ENCODE measurements around the gene ITGA2.
"Not testable (repeated sequence)": the region's sequence is repeated elsewhere in the genome, so short reads cannot be mapped to it uniquely, and the experiment has no call there.

ITGA2 gene

GRCh38 chr5:53100606-53101005, 111.5 kb downstream of the ITGA2 start:
- no peak for DNase-seq (ENCODE audit: low read depth)

GRCh38 chr5:53105611-53106300, 116.6 kb downstream of the ITGA2 start:
- no peak for DNase-seq (ENCODE audit: low read depth)

GRCh38 chr5:53109056-53109442, 119.9 kb downstream of the ITGA2 start:
- DNase-seq (ENCODE audit: low read depth): no peak

GRCh38 chr5:53109443-53110127, 120.4 kb downstream of the ITGA2 start, which contains the start of gene MOCS2:
Gene MOCS2, minus strand, starts transcription at chr5:53109757. Its CDS starts 2,583 bp downstream, at chr5:53107174.
- peak; percentile 85 for DNase-seq (ENCODE audit: low read depth)

GRCh38 chr5:53110156-53110555, 121.0 kb downstream of the ITGA2 start:
- DNase-seq (ENCODE audit: low read depth): no peak

GRCh38 chr5:53111139-53111538, 122.0 kb downstream of the ITGA2 start:
- no peak for DNase-seq (ENCODE audit: low read depth)

GRCh38 chr5:53112307-53112706, 123.2 kb downstream of the ITGA2 start:
- not testable (repeated sequence) for DNase-seq (ENCODE audit: low read depth)

GRCh38 chr5:53112909-53113308, 123.8 kb downstream of the ITGA2 start:
- DNase-seq (ENCODE audit: low read depth): no peak

GRCh38 chr5:53113947-53114346, 124.8 kb downstream of the ITGA2 start:
- no peak for DNase-seq (ENCODE audit: low read depth)

GRCh38 chr5:53114988-53115387, 125.8 kb downstream of the ITGA2 start:
- DNase-seq (ENCODE audit: low read depth): no peak

- no peak for DNase-seq (ENCODE audit: low read depth)
Measured at GRCh38 chr5:53116597-53116996, 127.4 kb downstream of the ITGA2 start.

- no peak for DNase-seq (ENCODE audit: low read depth)
Measured at GRCh38 chr5:53118879-53119278, 129.7 kb downstream of the ITGA2 start.

GRCh38 chr5:53120165-53120564, 131.0 kb downstream of the ITGA2 start:
- no peak for DNase-seq (ENCODE audit: low read depth)

- no peak for DNase-seq (ENCODE audit: low read depth)
Measured at GRCh38 chr5:53123702-53124101, 134.6 kb downstream of the ITGA2 start.

- DNase-seq (ENCODE audit: low read depth): no peak
Measured at GRCh38 chr5:53126521-53126920, 137.4 kb downstream of the ITGA2 start.

- no peak for DNase-seq (ENCODE audit: low read depth)
Measured at GRCh38 chr5:53127107-53127506, 138.0 kb downstream of the ITGA2 start.

- DNase-seq (ENCODE audit: low read depth): no peak
Measured at GRCh38 chr5:53128481-53128880, 139.3 kb downstream of the ITGA2 start.

GRCh38 chr5:53130266-53130665, 141.1 kb downstream of the ITGA2 start:
- no peak for DNase-seq (ENCODE audit: low read depth)

GRCh38 chr5:53133020-53133419, 143.9 kb downstream of the ITGA2 start:
- DNase-seq (ENCODE audit: low read depth): no peak
